ENCODE measurements around the gene MIOX. TPM values are rescaled to one million over a fixed set of nuclear protein-coding genes. Genes with fewer than 3 reads are reported as not detected.

MIOX gene
- total RNA-seq, 8 experiments from 2014 or later: 0.13 to 0.52 (median 0.36) TPM; not detected in 4

GRCh38 chr22:50522806-50523438, 36.3 kb downstream of the MIOX start:
- no peak overlapping the region for H3K4me3 ChIP-seq
- in situ Hi-C loops (cut with MboI; ENCODE audit: low pct_unique_long_range_greater_than_20kb in 2 of 9, low sequenced_read_pairs in 9 of 9, unreplicated experiment in 9 of 9): no loop called here
- whole genome bisulfite sequencing, 10 experiments: 80 to 90% methylated on average over 1 to 2 of the region's 22 CpGs; no CpG with 5 or more reads in 8 of the 10 experiments
- peaks cover 14 to 15% of the 10 kb centered on the region in 2 donors for H3K4me1 ChIP-seq (replicated peaks in 1 of 2)
- no peak for ATAC-seq (replicated peaks in 6 of 8)
- no peak overlapping the region for H3K27ac ChIP-seq

DNA sequence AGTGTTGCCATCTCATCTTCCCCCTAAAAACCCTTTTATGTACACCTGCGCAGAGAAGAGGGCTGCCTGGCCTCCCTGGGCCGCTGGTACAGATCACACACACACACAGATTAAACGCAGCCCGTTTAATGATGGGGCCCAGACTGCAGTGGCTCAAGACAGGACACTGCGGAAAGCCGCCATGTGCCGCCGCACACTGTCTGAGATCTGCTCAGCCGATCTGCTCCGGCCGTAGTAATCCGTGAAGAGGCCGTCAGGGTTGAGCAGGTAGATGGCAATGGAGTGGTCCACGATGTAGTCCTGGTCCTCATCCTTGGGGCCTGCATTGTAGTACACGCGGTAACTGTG, 36.8 kb downstream of the MIOX start:
- Histone ChIP-seq H3K4me3 (no peak overlapping the region), H3K27ac (no peak overlapping the region), H3K4me1 (replicated peaks in 1 of 2) (peaks cover 14 to 15% of the 10 kb centered on the region in 2 donors)
- in situ Hi-C loops (cut with MboI; ENCODE audit: low pct_unique_long_range_greater_than_20kb in 2 of 9, low sequenced_read_pairs in 9 of 9, unreplicated experiment in 9 of 9): no loop called here
- ATAC-seq (replicated peaks in 6 of 8): no peak
- WGBS, 10 experiments: 80 to 100% (median 100%) methylated on average over 1 to 5 of the region's 16 CpGs; no CpG with 5 or more reads in 3 of the 10 experiments

DNA sequence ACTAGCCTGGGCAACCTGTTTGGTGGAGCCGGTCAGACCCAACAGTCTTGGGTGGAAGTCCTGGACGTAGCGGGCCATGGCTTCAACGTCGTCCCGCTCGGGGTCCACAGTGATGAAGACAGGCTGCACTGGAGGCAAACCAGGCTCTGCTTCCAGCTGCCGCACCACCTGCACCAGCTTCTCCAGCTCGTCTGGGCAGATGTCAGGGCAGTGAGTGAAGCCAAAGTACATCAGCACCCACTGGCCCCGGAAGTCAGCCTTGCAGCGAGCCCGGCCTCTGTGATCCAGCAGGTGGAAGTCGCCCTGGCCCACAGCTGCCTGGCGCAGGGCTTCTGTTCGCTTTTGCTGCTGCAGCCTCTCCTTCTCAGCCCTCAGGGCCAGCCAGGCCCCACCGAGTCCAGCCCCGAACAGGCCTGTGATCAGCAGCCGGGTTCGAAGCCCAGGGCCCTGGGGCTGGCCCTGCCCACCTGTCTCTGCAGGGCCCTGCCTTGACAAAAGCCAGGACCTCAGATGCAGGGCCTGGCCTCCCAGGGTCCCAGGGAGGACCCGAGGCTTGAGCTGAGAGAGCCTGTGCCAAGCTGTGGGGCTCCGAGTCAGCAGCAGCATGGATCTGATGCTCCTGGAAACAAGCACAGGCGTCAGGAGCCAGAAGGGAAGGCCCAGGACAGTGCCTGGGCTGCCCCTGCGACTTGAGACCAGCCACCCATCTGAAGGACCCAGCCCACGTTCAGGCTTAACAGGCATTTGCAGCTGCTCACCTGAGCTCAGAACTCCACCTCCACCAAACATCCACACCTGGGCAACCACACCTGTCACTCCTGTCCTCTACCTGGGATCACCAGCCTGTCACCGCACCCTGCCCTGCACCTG, 37.4 kb downstream of the MIOX start:
- WGBS, 10 experiments: 67 to 100% (median 85%) methylated on average over 1 to 15 of the region's 25 CpGs; no CpG with 5 or more reads in 4 of the 10 experiments
- no peak overlapping the region for H3K27ac ChIP-seq

GRCh38 chr22:50524676-50525103, 38.0 kb downstream of the MIOX start:
- Histone ChIP-seq H3K27ac (peak overlapping the region; percentile 81 to 89), H3K4me1 (replicated peaks in 1 of 2) (peaks cover 14 to 15% of the 10 kb centered on the region in 2 donors), H3K4me3 (peak overlapping the region; percentile 58 to 79 (median 69))
- ATAC-seq (replicated peaks in 6 of 8): peak in 3 of 8 experiments; percentile 2 to 13 (median 12)
- in situ Hi-C loops (cut with MboI; ENCODE audit: low pct_unique_long_range_greater_than_20kb in 2 of 9, low sequenced_read_pairs in 9 of 9, unreplicated experiment in 9 of 9): no loop called here
- WGBS, 10 experiments: 8 to 82% (median 38%) methylated on average over 1 to 5 of the region's 19 CpGs; no CpG with 5 or more reads in 4 of the 10 experiments

More for the DNA sequence above, 37.4 kb downstream of the MIOX start:
- no peak for ATAC-seq (replicated peaks in 6 of 8)
- in situ Hi-C loops (cut with MboI; ENCODE audit: low pct_unique_long_range_greater_than_20kb in 2 of 9, low sequenced_read_pairs in 9 of 9, unreplicated experiment in 9 of 9): no loop called here
- peak overlapping the region; percentile 58 to 79 (median 69) for H3K4me3 ChIP-seq
- peaks cover 14 to 15% of the 10 kb centered on the region in 2 donors for H3K4me1 ChIP-seq (replicated peaks in 1 of 2)

DNA sequence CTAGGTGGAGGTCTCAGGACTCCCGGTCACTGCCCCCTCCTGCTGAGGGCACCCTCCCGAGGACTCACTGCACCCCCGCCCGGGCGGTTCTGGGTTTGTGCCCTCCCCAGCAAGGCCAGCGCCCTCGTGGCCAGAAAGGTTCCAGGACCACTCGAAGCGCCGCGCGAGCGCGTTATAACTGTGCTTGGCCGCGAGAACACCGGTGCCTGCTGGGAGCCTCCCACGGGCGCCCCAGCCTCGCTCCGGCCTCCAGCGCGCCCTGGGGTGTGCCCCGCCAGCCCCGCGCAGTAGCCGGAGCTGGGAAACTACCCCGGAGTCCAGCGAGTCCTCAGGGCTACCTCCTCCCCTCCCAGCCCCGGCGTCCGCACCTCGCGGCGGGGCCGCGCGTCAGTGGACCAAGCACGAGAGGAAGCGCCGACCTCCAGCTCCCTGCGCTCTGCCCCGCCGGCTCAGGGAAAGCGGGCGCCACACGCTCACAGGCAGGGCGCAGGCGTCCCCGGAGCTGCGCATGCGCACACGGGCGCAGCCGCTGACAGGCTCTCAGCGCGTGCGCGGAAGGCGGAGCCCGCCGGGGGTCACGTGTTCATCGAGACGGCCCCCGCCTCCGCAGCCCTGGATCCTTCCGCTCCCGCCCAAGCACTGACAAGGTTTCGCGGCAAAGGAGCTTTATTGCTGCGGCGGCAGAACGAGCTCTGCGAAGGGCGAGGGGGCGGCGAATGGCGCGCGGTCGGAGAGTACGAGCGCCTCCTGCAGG, 38.6 kb downstream of the MIOX start, which contains the start of gene SCO2:
SCO2 (minus strand) TSS at position 495 of the 754 bp plus-strand sequence. CDS start 1,187 bp downstream, outside the sequence.
- Histone ChIP-seq H3K4me1 (replicated peaks in 1 of 2) (peaks cover 15 to 16% of the 10 kb centered on the region in 2 donors), H3K4me3 (peak within 1 kb of the TSS; percentile 58 to 79 (median 69)), H3K27ac (peak within 1 kb of the TSS; percentile 87 to 89)
- in situ Hi-C loops (cut with MboI; ENCODE audit: low pct_unique_long_range_greater_than_20kb in 2 of 9, low sequenced_read_pairs in 9 of 9, unreplicated experiment in 9 of 9): no loop called here
- ATAC-seq (replicated peaks in 6 of 8): peak; percentile 40 to 79 (median 68)
- WGBS, 10 experiments: no CpG with 5 or more reads among the region's 84 CpGs

DNA sequence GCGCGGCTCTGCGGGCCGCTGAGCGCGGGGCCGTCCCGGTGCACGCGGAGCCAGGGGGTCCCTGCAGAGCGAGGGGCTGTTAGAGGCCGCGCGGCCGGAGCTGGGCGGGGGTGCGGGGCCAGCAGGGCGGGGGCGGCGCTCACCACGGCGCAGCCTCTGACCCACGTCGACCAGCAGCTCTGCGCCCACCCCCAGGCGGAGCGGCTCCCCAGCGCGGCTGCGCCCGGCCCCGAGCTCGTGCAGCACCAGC, 39.1 kb downstream of the MIOX start:
- Histone ChIP-seq H3K4me1 (replicated peaks in 1 of 2) (peaks cover 19 to 21% of the 10 kb centered on the region in 2 donors), H3K27ac (peak overlapping the region; percentile 87 to 89), H3K4me3 (peak overlapping the region; percentile 58 to 79 (median 69))
- peak in 3 of 8 experiments; percentile 63 to 71 (median 64) for ATAC-seq (replicated peaks in 6 of 8)
- no CpG with 5 or more reads among the region's 33 CpGs for WGBS, 10 experiments
- in situ Hi-C loops (cut with MboI; ENCODE audit: low pct_unique_long_range_greater_than_20kb in 2 of 9, low sequenced_read_pairs in 9 of 9, unreplicated experiment in 9 of 9): no loop called here

- in situ Hi-C loops (cut with MboI; ENCODE audit: low pct_unique_long_range_greater_than_20kb in 2 of 9, low sequenced_read_pairs in 9 of 9, unreplicated experiment in 9 of 9): no loop called here
- Histone ChIP-seq H3K27ac (peak overlapping the region; percentile 87 to 89), H3K4me3 (peak overlapping the region; percentile 58 to 79 (median 69)), H3K4me1 (replicated peaks in 1 of 2) (peaks cover 23 to 26% of the 10 kb centered on the region in 2 donors)
- WGBS, 10 experiments: 0 to 2% methylated on average over 2 to 12 of the region's 77 CpGs; no CpG with 5 or more reads in 8 of the 10 experiments
- ATAC-seq (replicated peaks in 6 of 8): peak; percentile 12 to 73 (median 40)
Observed at GRCh38 chr22:50526108-50526833, 39.6 kb downstream of the MIOX start.

DNA sequence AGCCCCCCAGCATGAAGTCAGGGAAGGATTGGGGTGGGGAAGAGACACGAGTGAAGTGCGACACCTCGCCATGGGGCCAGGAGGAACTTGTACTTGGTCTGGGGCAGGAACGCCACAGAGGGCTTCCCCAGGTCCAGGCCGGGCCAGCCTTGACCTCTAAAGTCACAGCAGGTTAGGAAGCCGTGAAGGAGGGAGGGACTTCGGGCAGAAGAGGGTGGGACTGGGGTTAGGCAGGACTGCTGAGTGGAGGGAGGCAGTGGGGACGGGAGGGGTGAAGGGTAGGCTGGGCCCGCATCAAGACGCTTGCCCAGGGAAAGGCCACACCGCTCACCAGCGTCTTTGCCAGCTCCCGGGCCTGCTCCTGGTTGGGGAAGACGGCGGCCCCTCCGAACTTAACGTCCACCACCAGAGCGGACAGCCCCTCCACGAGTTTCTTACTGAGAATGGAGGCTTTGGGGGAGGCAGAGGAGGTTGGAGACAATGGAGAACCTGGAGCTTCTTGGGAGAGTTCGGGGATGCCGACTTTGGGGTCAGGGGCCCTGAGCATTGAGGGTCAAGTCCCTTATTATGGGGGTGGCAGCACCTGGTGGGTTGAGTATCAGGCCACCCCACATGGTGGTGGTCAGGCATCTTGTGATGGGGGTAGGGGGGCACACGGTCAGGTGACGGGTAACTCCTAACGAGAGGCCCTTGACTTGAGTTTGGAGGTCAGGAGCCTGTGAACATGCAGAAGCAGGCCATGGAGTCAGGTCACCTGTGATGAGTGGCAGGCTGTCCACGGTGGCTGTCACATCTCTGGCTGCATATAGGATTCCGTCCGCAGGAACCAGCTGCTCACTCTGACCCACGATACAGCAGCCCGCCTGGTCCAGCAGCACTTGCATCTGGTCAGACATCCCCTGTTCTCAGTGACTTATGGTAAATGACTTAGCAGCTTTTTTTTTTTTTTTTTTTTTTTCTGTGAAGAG, 40.5 kb downstream of the MIOX start:
- WGBS, 10 experiments: 0 to 92% (median 62%) methylated on average over 1 to 5 of the region's 29 CpGs; no CpG with 5 or more reads in 4 of the 10 experiments
- H3K27ac ChIP-seq: peak overlapping the region; percentile 87 to 89
- H3K4me1 ChIP-seq (replicated peaks in 1 of 2): peaks cover 26 to 34% of the 10 kb centered on the region in 2 donors
- ATAC-seq (replicated peaks in 6 of 8): peak in 2 of 8 experiments; percentile 0
- in situ Hi-C loops (cut with MboI; ENCODE audit: low pct_unique_long_range_greater_than_20kb in 2 of 9, low sequenced_read_pairs in 9 of 9, unreplicated experiment in 9 of 9): no loop called here
- peak overlapping the region; percentile 58 to 79 (median 69) for H3K4me3 ChIP-seq

GRCh38 chr22:50527921-50528681, 41.4 kb downstream of the MIOX start:
- 84 to 100% (median 93%) methylated on average over 1 to 7 of the region's 18 CpGs; no CpG with 5 or more reads in 1 of the 10 experiments for WGBS, 10 experiments
- ATAC-seq (replicated peaks in 6 of 8): no peak
- Histone ChIP-seq H3K4me1 (replicated peaks in 1 of 2) (peaks cover 29 to 40% of the 10 kb centered on the region in 2 donors), H3K27ac (no peak overlapping the region), H3K4me3 (no peak overlapping the region)
- in situ Hi-C loops (cut with MboI; ENCODE audit: low pct_unique_long_range_greater_than_20kb in 2 of 9, low sequenced_read_pairs in 9 of 9, unreplicated experiment in 9 of 9): no loop called here

DNA sequence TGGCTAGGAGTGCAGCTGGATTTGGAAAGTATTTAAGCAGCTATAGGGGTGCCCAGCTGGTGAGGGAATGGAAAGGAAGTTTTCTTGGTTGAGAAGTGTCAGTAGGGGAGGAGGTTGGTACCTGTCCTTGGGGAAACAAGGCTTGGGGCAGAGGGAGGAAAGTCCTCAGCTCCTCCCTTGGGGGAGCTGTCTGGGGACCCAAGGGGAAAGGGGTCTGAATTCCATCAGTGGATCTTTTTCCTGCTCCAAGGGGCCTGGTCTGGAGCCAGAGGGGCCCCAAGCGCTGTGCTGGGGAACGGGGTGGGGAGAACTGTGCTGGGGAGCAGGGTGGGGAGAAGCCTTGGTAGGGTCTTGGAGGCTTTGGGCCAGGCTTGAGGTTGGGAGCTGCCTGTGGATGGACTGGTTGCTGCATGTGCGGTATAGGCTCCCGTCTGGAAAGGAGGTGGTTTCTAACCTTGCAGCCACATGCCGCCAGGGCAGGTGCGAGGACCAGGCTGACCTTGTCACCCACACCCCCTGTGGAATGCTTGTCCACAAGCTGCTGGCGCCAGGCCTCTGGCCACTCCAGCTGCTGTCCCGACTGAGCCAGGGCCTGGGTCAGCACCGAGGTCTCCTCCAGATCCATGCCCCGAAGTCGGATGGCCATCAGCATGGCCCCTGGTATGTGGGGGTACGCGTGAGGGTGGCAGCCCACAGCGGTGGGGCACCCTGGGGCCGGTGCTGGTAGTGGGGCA, 42.2 kb downstream of the MIOX start:
- in situ Hi-C loops (cut with MboI; ENCODE audit: low pct_unique_long_range_greater_than_20kb in 2 of 9, low sequenced_read_pairs in 9 of 9, unreplicated experiment in 9 of 9): no loop called here
- H3K4me1 ChIP-seq (replicated peaks in 1 of 2): peaks cover 29 to 40% of the 10 kb centered on the region in 2 donors
- H3K4me3 ChIP-seq: peak overlapping the region in 1 of 5 donors; percentile 44
- no peak for ATAC-seq (replicated peaks in 6 of 8)
- 20 to 42% (median 20%) methylated on average over 1 to 8 of the region's 15 CpGs; no CpG with 5 or more reads in 7 of the 10 experiments for WGBS, 10 experiments
- no peak overlapping the region for H3K27ac ChIP-seq
